ENCODE measurements around the gene CENPB.

DNA sequence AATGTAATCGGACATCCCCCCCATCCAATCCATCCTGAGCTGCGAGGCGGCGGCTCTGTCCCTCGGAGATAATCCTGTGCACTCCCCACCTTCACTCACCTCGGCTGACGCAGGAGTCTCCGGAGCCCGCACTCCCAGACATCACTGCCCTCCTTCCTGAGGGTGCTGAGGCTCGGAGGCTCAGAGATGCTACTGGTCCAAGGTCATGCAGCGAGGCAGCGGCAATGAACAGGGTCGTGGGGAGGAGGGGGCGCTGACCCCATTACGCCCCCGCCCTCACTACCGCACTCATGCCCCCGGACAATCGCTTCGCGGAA is 19.5 kb downstream of the CENPB start:
- no peak for TF ChIP-seq POLR2A (IDR thresholded peaks at IDR 0.05)
- no peak for TF ChIP-seq CTCF (IDR thresholded peaks at IDR 0.05)

Measured in esophagus squamous epithelium (tissue), 4 donors.